HCT116 (cell line): Measurements from ENCODE around the gene MLH1. TPM values are rescaled to one million over a fixed set of nuclear protein-coding genes. Genes with fewer than 3 reads are reported as not detected.

Experiments
- ATAC-seq: fragments of 200-7000 bp; cut with Tn5 transposase; 2 replicates; pipeline ENCODE4 v1.9.1; 2020; ENCODE audit warnings: mild to moderate bottlenecking, moderate library complexity
- BruUV-seq: library from RNA; stranded (reverse); fragments of 400-500 nt; replicated peaks from 2 replicates; lab custom pipeline; 2021; lab: Mats Ljungman, UMichigan
- CTCF ChIA-PET: fragments of 300-600 bp; sonication (Branson Sonifier 250); formaldehyde crosslinking; loops from one replicate; lab custom pipeline; 2021; ENCODE audit warnings: antibody characterized with exemption; lab: Charles Lee
- POLR2A ChIA-PET: fragments of 300-600, 350-600 bp; sonication (Branson Sonifier 250); formaldehyde crosslinking; loops from one replicate; lab custom pipeline; 2021; ENCODE audit warnings: antibody characterized with exemption; lab: Charles Lee
- RAD21 ChIA-PET, 2 experiments: fragments of 300-600 bp; sonication (Branson Sonifier 250); formaldehyde crosslinking; loops; one replicate each; lab custom pipeline; 2023; ENCODE audit warnings: low total read pairs in 2 of 2; ENCODE audit not compliant: uncharacterized antibody in 2 of 2, unreplicated experiment in 2 of 2, low non-redundant PET in 1 of 2; lab: Charles Lee
- DNase-seq: peaks from one replicate; pipeline ENCODE4 v3.0.0-alpha.2; 2010; ENCODE audit warnings: low read depth, low spot score
- H2AFZ ChIP-seq: fragments of 200-600 bp; shearing (Covaris generic), sonication (generic); 2 replicates; pipeline ENCODE4 v1.6.1; 2017; ENCODE audit warnings: low read depth, mixed run types, mixed read lengths, antibody characterized with exemption, low read length; ENCODE audit not compliant: poor library complexity, severe bottlenecking
- H3K27ac ChIP-seq: 2 replicates; pipeline ENCODE4 v1.5.1; 2012; ENCODE audit warnings: low read depth, low read length
- H3K27me3 ChIP-seq: fragments of 200-600 bp; sonication (generic); 2 replicates; pipeline ENCODE4 v1.6.1; 2016; ENCODE audit warnings: mixed run types, low read length, mixed read lengths; ENCODE audit not compliant: insufficient read depth
- H3K36me3 ChIP-seq, 2 experiments: fragments of 200-500 bp in 1 of 2; fragments of 200-600 bp in 1 of 2; sonication (Bioruptor generic) in 1 of 2; sonication (generic) in 1 of 2; 2 replicates each; pipeline versions ENCODE4 v1.5.1 to v1.6.1; 2014 to 2016; ENCODE audit warnings: low read length in 2 of 2, inconsistent platforms in 1 of 2, mixed read lengths in 1 of 2, mixed run types in 1 of 2; ENCODE audit not compliant: insufficient read depth in 2 of 2, control insufficient read depth in 1 of 2
- H3K4me1 ChIP-seq, 2 experiments: fragments of 200-600 bp in 1 of 2; sonication (generic) in 1 of 2; 2 replicates each; pipeline versions ENCODE4 v1.5.1 to v1.6.1; 2012 to 2017; ENCODE audit warnings: low read length in 2 of 2, inconsistent platforms in 1 of 2, mild to moderate bottlenecking in 1 of 2, mixed read lengths in 1 of 2, mixed run types in 1 of 2, moderate library complexity in 1 of 2; ENCODE audit not compliant: insufficient read depth in 2 of 2, control insufficient read depth in 1 of 2
- H3K4me2 ChIP-seq: fragments of 200-600 bp; sonication (generic); 2 replicates; pipeline ENCODE4 v1.6.1; 2017; ENCODE audit warnings: mixed run types, low read length, mixed read lengths
- H3K4me3 ChIP-seq, 2 experiments: fragments of 200-600 bp in 1 of 2; sonication (generic) in 1 of 2; replicated peaks in 1 of 2; 2 replicates each; pipeline ENCODE4 v1.5.1; 2011 to 2016; ENCODE audit warnings: low read length in 2 of 2, control low read depth in 1 of 2, low read depth in 1 of 2, mild to moderate bottlenecking in 1 of 2, mixed read lengths in 1 of 2, mixed run types in 1 of 2
- H3K79me2 ChIP-seq: fragments of 200-600 bp; sonication (generic); 2 replicates; pipeline ENCODE4 v1.6.1; 2017; ENCODE audit warnings: mild to moderate bottlenecking, mixed run types, low read length, moderate library complexity, mixed read lengths; ENCODE audit not compliant: insufficient read depth
- H3K9ac ChIP-seq: fragments of 200-600 bp; sonication (generic); 2 replicates; pipeline ENCODE4 v1.6.1; 2016; ENCODE audit warnings: low read length, mixed read lengths
- H3K9me2 ChIP-seq: fragments of 200-600 bp; sonication (generic), shearing (Covaris generic); 2 replicates; pipeline ENCODE4 v1.6.1; 2017; ENCODE audit warnings: mixed run types, mild to moderate bottlenecking, moderate library complexity; ENCODE audit not compliant: insufficient read depth
- H3K9me3 ChIP-seq, 2 experiments: fragments of 200-500 bp in 1 of 2; fragments of 200-600 bp in 1 of 2; sonication (Bioruptor generic) in 1 of 2; sonication (generic) in 1 of 2; 2 replicates each; pipeline ENCODE4 v1.6.1; 2014 to 2017; ENCODE audit warnings: low read length in 2 of 2, mixed read lengths in 2 of 2, inconsistent platforms in 1 of 2, low read depth in 1 of 2, mild to moderate bottlenecking in 1 of 2, mixed run types in 1 of 2, moderate library complexity in 1 of 2; ENCODE audit not compliant: control insufficient read depth in 1 of 2, insufficient read depth in 1 of 2
- H4K20me1 ChIP-seq: fragments of 200-600 bp; sonication (generic), shearing (Covaris generic); 2 replicates; pipeline ENCODE4 v1.6.1; 2017; ENCODE audit warnings: mixed run types, mild to moderate bottlenecking, moderate library complexity; ENCODE audit not compliant: insufficient read depth
- ELF1 ChIP-seq: IDR thresholded peaks from 2 replicates; pipeline ENCODE4 v1.6.1; 2012; ENCODE audit warnings: low read depth, borderline replicate concordance
- EZH2 ChIP-seq: fragments of 200-600 bp; sonication (generic); IDR thresholded peaks from 2 replicates; pipeline ENCODE4 v1.6.1; 2017; ENCODE audit warnings: antibody characterized with exemption, mixed run types
- SIN3A ChIP-seq: IDR thresholded peaks from 2 replicates; pipeline ENCODE4 v1.6.1; 2012; ENCODE audit warnings: low read depth
- SRF ChIP-seq: IDR thresholded peaks from 2 replicates; pipeline ENCODE4 v1.6.1; 2012; ENCODE audit warnings: low read depth
- ZFX ChIP-seq: fragments of 450-650 bp; IDR thresholded peaks from 2 replicates; pipeline ENCODE4 v1.6.1; 2017
- intact Hi-C: fragments of 100-400 bp; cut with micrococcal nuclease; formaldehyde crosslinking; loops from 2 replicates; pipeline ENCODE4 v1.10.0; 2022
- total RNA-seq: library from RNA; stranded (reverse); gene quantifications from one replicate; pipeline ENCODE4 v1.2.1, GENCODE V29; 2021; ENCODE audit not compliant: unreplicated experiment
- TF ChIP-seq, protein P1 (sequence below): IDR thresholded peaks from 2 replicates; pipeline ENCODE4 v1.6.1; 2011; ENCODE audit warnings: mild to moderate bottlenecking, low read length, moderate library complexity; ENCODE audit not compliant: insufficient replicate concordance; ENCODE audit errors: extremely low read depth

Gene MLH1
- total RNA-seq, 1 experiment from 2014 or later: 9.6 TPM

DNA sequence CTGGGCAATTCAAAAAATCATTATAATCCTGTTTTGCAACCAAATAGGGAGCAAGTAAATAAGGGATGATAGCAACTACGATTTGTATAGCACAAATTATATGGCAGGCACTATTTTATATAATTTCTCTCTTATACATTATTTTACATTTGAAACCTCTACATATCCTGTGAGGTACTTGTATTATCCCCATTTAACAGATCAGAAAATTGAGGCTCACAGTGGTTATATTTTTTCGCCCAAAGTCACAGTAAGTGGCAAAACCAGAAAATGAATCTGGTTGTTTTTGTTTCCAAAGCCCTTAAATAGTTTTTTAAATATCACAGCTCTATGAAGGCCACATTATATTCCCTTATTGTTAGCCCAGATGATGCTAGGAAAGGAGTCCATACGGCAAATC lies 74.3 kb downstream of the MLH1 start:
- no peaks in the 10 kb centered on the region for H3K36me3 ChIP-seq
- DNase-seq: no peak
- ChIA-PET POLR2A (no interaction called here), RAD21 (no interaction called here), CTCF (no interaction called here)
- H3K9me3 ChIP-seq: no peaks in the 10 kb centered on the region
- H4K20me1 ChIP-seq: no peaks in the 10 kb centered on the region; the same call in 1 of the 2 replicates
- no peak for TF ChIP-seq SIN3A
- TF ChIP-seq, protein P1, sequence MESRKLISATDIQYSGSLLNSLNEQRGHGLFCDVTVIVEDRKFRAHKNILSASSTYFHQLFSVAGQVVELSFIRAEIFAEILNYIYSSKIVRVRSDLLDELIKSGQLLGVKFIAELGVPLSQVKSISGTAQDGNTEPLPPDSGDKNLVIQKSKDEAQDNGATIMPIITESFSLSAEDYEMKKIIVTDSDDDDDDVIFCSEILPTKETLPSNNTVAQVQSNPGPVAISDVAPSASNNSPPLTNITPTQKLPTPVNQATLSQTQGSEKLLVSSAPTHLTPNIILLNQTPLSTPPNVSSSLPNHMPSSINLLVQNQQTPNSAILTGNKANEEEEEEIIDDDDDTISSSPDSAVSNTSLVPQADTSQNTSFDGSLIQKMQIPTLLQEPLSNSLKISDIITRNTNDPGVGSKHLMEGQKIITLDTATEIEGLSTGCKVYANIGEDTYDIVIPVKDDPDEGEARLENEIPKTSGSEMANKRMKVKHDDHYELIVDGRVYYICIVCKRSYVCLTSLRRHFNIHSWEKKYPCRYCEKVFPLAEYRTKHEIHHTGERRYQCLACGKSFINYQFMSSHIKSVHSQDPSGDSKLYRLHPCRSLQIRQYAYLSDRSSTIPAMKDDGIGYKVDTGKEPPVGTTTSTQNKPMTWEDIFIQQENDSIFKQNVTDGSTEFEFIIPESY: no peak
- no peak for TF ChIP-seq EZH2
- TF ChIP-seq, all 23 proteins: peak for 0
- H3K9ac ChIP-seq: no peak overlapping the region
- H3K9me2 ChIP-seq: no peaks in the 10 kb centered on the region
- intact Hi-C loops: no loop called here
- H3K27ac ChIP-seq: no peak overlapping the region
- H3K4me3 ChIP-seq: no peak overlapping the region
- no peaks in the 10 kb centered on the region for H3K79me2 ChIP-seq
- BruUV-seq: no TSS peak
- no peak overlapping the region for H3K4me2 ChIP-seq
- no peaks in the 10 kb centered on the region for H3K4me1 ChIP-seq
- no peaks in the 10 kb centered on the region for H3K27me3 ChIP-seq
- ATAC-seq: no peak
- H2AFZ ChIP-seq: no peak overlapping the region

- no peak overlapping the region for H3K4me2 ChIP-seq
- intact Hi-C loops: no loop called here
- no peaks in the 10 kb centered on the region for H3K79me2 ChIP-seq
- RAD21 ChIA-PET: no interaction called here
- no peaks in the 10 kb centered on the region for H3K9me3 ChIP-seq
- POLR2A ChIA-PET: no interaction called here
- H3K27me3 ChIP-seq: no peaks in the 10 kb centered on the region
- ATAC-seq (no peak), DNase-seq (no peak)
- no peaks in the 10 kb centered on the region; the same call in 1 of the 2 replicates for H4K20me1 ChIP-seq
- H3K27ac ChIP-seq: no peak overlapping the region
- CTCF ChIA-PET: no interaction called here
- H3K9ac ChIP-seq: no peak overlapping the region
- no peaks in the 10 kb centered on the region for H3K36me3 ChIP-seq
- no peak overlapping the region for H2AFZ ChIP-seq
- H3K9me2 ChIP-seq: no peaks in the 10 kb centered on the region
- BruUV-seq: no TSS peak
- TF ChIP-seq SRF (no peak), ZFX (no peak), SIN3A (no peak), ELF1 (no peak)
- TF ChIP-seq, protein P1: no peak
- no peaks in the 10 kb centered on the region for H3K4me1 ChIP-seq
- no peak overlapping the region for H3K4me3 ChIP-seq
Measured at GRCh38 chr3:37068031-37068430, 74.7 kb downstream of the MLH1 start.
